Measurements from ENCODE around the gene SPEF2.
"Not testable (repeated sequence)": the region's sequence is repeated elsewhere in the genome, so short reads cannot be mapped to it uniquely, and the experiment has no call there.

SPEF2 gene

DNA sequence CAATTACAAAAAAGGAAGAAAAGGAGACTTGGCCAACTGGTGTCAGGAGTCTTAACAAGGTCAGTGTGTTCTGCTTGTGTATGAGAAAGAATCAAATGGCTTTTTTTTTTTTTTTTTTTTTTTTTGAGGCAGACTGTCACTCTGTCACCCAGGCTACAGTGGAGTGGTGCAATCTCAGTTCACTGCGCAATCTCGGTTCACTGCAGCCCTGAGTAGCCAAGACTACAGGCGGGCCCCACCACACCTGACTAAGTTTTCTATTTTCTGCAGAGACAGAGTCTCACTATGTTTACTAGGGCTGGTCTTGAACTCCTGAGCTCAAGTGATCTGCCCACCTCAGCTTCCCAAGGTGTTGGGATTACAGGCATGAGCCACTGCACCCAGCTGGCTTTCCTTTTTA lies 236.0 kb downstream of the SPEF2 start:
- DNase-seq (ENCODE audit: low spot score) = no peak

DNA sequence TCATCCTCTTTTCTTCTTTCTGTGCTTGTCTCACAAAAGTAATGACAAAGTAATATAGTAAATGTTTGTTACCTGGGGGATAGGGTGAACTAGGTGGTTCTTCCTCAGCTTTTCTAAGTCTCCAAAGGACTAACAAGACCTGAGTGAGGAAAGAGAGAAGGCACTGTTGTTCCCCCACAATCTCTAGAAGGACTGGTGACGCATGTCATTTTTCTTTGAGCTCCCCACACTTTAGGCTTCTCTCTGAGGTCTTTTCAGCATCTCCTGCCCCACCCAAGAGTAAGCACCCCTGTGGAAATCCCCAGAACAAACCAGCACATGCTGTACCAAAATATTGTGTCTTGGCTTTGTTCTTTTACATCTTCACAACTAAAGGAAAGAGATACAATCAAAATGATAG lies 236.6 kb downstream of the SPEF2 start:
- DNase-seq (ENCODE audit: low spot score) = no peak

DNA sequence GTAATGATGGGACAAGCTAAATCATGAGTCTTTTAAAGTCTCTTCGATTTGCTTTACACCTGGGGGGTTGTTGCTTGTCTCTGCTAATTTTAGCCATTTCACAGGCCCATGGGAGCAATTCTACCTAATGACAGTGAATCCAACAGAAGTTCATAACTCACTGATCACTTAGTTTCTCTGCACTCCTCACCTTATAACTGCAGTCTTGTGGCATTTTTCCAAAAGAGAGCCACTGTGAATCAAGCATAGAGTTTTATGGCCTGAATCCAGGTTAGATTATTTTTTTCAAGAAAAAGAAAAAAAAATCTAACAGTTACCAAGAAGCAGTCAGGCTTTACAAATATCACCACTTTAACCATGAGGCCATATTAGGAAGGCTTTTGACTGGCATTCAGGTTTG lies 237.5 kb downstream of the SPEF2 start:
- DNase-seq (ENCODE audit: low spot score) = no peak

DNA sequence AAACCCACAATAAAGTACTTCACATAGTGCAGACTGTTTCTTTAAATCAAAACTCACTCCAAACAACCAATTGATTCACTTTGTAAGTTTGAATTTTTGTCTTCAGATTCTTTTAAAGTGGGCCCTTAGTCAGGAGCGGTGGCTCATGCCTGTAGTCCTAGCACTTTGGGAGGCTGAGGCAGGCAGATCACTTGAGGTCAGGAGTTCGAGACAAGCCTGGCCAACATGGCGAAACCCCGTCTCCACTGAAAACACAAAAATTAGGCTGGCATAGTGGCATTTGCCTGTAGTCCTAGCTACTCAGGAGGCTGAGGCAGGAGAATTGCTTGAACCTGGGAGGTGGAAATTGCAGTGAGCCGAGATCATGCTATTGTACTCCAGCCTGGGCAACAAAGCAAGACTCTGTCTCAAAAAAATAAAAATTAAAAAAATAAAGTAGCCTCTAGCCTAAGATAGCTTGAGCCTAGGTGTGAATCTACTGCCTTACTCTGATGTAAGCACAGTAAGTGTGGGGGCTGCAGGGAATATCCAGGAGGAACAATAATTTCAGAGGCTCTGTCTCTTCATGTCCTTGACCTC lies 238.6 kb downstream of the SPEF2 start:
- not testable (repeated sequence) for DNase-seq (ENCODE audit: low spot score)

DNA sequence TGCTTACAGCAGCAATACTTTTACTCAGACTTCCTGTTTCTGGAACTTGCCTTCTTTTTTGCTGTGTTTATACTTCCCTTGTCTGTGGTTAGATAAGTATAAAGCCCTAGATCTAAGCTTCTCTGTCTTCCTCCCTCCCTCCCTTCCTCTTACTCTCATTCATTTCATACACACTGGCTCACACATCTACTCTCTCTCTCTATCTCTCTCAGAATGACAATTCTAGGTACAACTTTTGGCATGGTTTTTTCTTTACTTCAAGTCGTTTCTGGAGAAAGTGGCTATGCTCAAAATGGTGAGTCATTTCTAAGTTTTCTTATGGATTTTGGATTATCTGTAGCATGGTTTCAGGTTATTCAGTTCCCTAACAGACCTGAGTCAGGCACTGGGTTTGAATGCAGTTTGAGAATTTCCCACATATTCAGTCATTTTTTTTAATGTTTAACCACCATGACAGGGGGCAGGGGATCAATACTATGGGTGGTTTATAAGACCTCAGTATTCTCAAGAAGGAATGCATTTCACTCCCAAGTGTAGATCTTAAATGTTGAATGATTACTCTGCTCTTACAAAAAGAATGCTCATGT lies 239.2 kb downstream of the SPEF2 start, which contains the start of gene IL7R:
Gene IL7R (plus strand): TSS at position 127 of the 587 bp plus-strand sequence. CDS start 87 bp downstream, at position 214.
- DNase-seq (ENCODE audit: low spot score) = no peak

DNA sequence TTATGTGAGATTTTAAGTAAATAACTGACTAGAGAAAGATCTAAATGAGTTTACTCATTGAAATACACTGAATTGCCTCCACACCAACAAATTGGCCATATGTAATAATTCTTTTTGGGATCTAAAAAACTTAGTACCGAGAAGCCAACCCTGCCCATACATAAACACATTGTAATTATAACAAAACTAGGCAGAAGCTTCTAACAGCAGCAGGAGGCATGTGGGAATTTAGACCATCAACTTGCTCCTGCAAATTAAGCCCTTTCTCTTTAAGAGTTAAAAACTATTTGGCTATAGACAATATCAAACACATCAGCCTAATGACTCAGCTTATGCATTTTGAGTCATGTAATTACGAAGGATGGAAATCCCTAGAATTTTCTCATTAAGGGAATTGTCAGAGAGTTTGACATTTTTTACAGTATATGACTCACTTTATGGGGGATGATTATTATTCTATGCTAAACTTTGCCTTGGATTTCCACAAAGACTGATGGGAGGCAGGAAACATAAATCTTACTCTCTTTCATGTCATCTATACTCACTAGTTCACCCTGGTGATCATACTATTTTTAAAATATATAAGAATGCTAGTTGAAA lies 240.0 kb downstream of the SPEF2 start:
- no peak for DNase-seq (ENCODE audit: low spot score)

DNA sequence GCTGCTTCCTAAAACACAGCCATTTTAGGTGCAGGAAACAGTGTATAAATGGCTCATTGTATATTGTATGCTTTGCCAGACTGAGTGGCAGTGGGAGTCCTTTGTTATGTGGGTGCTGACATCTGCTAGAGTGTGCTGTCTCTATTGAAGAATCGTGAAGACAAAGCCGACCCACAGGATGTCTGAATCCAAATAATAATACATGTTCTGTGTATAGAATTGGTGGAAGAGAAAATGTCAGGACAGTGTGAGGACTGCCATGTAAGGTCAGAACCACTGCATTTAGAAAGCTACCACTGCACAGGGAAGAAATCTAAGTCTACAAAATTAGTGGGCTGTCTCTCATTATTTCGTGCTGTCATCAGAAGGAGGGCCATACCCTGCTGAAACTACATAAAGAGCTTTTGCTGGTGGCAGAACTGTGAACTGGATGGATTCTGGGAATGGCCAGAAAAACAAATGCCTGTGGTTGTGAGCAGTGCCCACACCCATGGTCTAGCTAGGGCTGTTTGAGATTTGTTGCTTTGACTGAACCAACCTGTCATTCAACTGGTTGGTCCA lies 241.5 kb downstream of the SPEF2 start:
- DNase-seq (ENCODE audit: low spot score) = no peak

DNA sequence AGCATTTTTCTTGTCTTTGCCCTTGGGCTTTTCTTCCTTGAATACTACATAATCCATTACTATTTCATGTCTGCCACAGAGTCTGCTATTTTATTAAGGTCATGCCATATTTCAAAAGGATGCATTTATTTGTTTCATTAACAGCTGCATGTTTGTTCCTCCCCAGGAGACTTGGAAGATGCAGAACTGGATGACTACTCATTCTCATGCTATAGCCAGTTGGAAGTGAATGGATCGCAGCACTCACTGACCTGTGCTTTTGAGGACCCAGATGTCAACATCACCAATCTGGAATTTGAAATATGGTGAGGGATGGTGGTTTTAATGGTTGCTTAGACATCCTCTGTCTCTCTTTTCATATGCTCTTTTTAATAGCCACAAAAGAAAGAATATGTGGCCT lies 243.0 kb downstream of the SPEF2 start:
- no peak for DNase-seq (ENCODE audit: low spot score)

DNA sequence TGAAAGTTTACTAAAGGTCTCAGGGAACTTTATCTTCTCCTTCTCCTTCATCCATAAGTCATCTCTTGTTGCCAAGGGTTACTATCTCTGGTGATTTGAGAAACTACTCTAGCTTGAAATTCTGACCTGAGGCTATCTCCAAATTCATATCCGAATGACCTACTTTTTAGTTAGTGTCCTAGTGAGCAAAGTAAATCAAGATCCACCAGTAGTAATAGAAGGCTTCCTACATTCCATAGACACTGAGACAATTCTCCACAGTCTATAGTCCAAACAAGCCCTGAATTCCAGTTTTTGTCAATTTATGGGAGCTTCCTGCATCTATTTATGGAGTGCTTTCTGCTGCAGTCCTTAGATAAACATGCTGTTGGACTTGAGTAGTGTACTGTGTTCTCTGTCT lies 244.1 kb downstream of the SPEF2 start:
- DNase-seq (ENCODE audit: low spot score) = no peak

DNA sequence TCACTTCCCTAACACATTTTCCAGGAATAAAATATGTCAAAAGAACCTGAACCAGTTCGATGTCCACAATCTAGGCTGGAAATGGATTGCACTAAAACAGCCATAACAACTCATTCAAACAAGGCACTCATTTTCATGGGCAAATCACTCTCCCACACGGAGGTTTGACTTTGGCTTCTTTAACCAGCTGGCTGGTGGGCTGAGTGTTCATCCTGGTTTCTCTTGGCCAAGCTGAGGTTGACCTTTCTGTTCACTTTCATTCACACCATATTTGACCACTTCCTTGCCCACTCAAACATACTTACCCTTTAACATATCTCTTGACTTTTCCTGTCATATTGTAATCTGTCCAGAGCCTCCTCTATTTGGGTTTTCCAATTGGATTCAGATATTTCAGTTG lies 244.5 kb downstream of the SPEF2 start:
- no peak for DNase-seq (ENCODE audit: low spot score)

DNA sequence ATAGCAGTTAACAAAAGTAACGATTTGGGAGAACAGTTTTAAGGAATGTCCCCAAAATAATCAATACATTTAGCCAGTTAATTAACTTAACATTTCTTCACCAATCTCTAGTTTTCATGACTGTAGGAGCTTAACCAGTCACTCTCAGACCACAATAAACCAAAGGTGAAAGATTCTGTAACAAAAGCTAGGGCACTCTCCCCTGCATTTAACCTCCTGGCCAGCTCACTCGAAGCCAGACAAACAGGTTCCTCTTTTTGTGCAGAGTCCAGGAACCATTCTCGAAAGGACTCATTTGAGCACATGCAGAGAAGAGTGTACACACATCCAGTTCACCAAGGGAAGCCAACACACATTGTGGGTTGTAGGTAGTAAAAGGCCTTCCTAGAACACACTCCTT lies 245.5 kb downstream of the SPEF2 start:
- no peak for DNase-seq (ENCODE audit: low spot score)

Measured in germinal center (tissue), 1 donor.